A549 (cell line): Measurements from ENCODE around the gene CCL4. TPM values are rescaled to one million over a fixed set of nuclear protein-coding genes. Genes with fewer than 3 reads are reported as not detected.

Experiments used
- ATAC-seq, 2 experiments: fragments of 200-7000 bp in 1 of 2; fragments of >200 bp in 1 of 2; cut with Nextera tagmentation in 1 of 2; cut with Tn5 transposase in 1 of 2; 3 replicates each; pipeline versions ENCODE4 v1.8.0 to v1.9.1; 2018 to 2020; ENCODE audit warnings: mild to moderate bottlenecking in 1 of 2, moderate library complexity in 1 of 2
- CTCF ChIA-PET: fragments of 300-600 bp; sonication (Branson Sonifier 250); formaldehyde crosslinking; extraction: SDS; loops from one replicate; lab custom pipeline; 2021; ENCODE audit warnings: antibody characterized with exemption, inconsistent platforms; lab: Yijun Ruan, JAX
- POLR2A ChIA-PET: fragments of 350-600 bp; formaldehyde crosslinking; extraction: SDS; loops from one replicate; lab custom pipeline; 2021; ENCODE audit warnings: antibody characterized with exemption, inconsistent platforms; lab: Yijun Ruan, JAX
- DNase-seq, 2 experiments: peaks; one replicate each; pipeline versions ENCODE4 v3.0.0 to v3.0.0-alpha.2; 2011 to 2016; ENCODE audit warnings: low read depth in 1 of 2, low spot score in 1 of 2
- FAIRE-seq: peaks from 2 replicates; lab custom pipeline; 2011; peaks lifted over from hg19 to GRCh38; lab: Jason Lieb, UNC
- H3K27ac ChIP-seq, 2 experiments: fragments of >200 bp; sonication (Bioruptor Twin); formaldehyde crosslinking; 3 replicates each; pipeline ENCODE4 v1.5.1; 2016 to 2017
- H3K4me1 ChIP-seq: fragments of >200 bp; sonication (Bioruptor Twin); formaldehyde crosslinking; 3 replicates; pipeline ENCODE4 v1.6.1; 2016
- H3K4me2 ChIP-seq: fragments of >200 bp; sonication (Bioruptor Twin); formaldehyde crosslinking; 3 replicates; pipeline ENCODE4 v1.6.1; 2016
- H3K4me3 ChIP-seq: fragments of >200 bp; sonication (Bioruptor Twin); formaldehyde crosslinking; 3 replicates; pipeline ENCODE4 v1.5.1; 2016
- H3K9me3 ChIP-seq: fragments of >200 bp; sonication (Bioruptor Twin); formaldehyde crosslinking; 3 replicates; pipeline ENCODE4 v1.6.1; 2016
- CBX2 ChIP-seq: fragments of 200-600 bp; sonication (generic); IDR thresholded peaks from 2 replicates; pipeline ENCODE4 v1.6.1; 2016; ENCODE audit warnings: low read depth, mild to moderate bottlenecking, borderline replicate concordance
- CBX8 ChIP-seq: fragments of 200-600 bp; sonication (generic); IDR thresholded peaks from 2 replicates; pipeline ENCODE4 v1.6.1; 2016
- CEBPB ChIP-seq, 2 experiments: fragments of >200 bp in 1 of 2; sonication (Bioruptor Twin) in 1 of 2; formaldehyde crosslinking in 1 of 2; IDR thresholded peaks; 2 replicates each; pipeline ENCODE4 v1.6.1; 2012 to 2016
- CHD4 ChIP-seq: fragments of 200-600 bp; sonication (generic); IDR thresholded peaks from 2 replicates; pipeline ENCODE4 v1.6.1; 2016; ENCODE audit warnings: antibody characterized with exemption, mild to moderate bottlenecking, borderline replicate concordance
- EHF ChIP-seq: fragments of 250-450 bp; sonication (Bioruptor Pico); IDR thresholded peaks from 2 replicates; pipeline ENCODE4 v1.5.0; 2020; ENCODE audit warnings: mild to moderate bottlenecking
- ESRRA ChIP-seq: fragments of 150-350 bp; IDR thresholded peaks from 2 replicates; pipeline ENCODE4 v1.6.1; 2014; ENCODE audit warnings: mild to moderate bottlenecking, low read length, borderline replicate concordance
- FOXS1 ChIP-seq: fragments of 250-450 bp; sonication (Bioruptor Pico); IDR thresholded peaks from 2 replicates; pipeline ENCODE4 v1.5.0; 2020; ENCODE audit warnings: mild to moderate bottlenecking, moderate library complexity
- HDAC2 ChIP-seq: fragments of 200-600 bp; sonication (generic); IDR thresholded peaks from 2 replicates; pipeline ENCODE4 v1.6.1; 2016
- HES2 ChIP-seq: fragments of >200 bp; sonication (Bioruptor Twin); formaldehyde crosslinking; IDR thresholded peaks from 2 replicates; pipeline ENCODE4 v1.6.1; 2016
- HEYL ChIP-seq: fragments of 250-450 bp; sonication (Bioruptor Pico); IDR thresholded peaks from 2 replicates; pipeline ENCODE4 v1.8.0; 2021; ENCODE audit warnings: mild to moderate bottlenecking, moderate library complexity
- HMGXB4 ChIP-seq: fragments of 250-450 bp; sonication (Bioruptor Pico); IDR thresholded peaks from 2 replicates; pipeline ENCODE4 v1.5.0; 2021; ENCODE audit warnings: mild to moderate bottlenecking, moderate library complexity, borderline replicate concordance
- HOXB13 ChIP-seq: fragments of 250-450 bp; sonication (Bioruptor Pico); IDR thresholded peaks from 2 replicates; pipeline ENCODE4 v1.5.0; 2020; ENCODE audit warnings: low read depth, mild to moderate bottlenecking, moderate library complexity
- JUN ChIP-seq, 2 experiments: fragments of >200 bp; sonication (Bioruptor Twin); formaldehyde crosslinking; IDR thresholded peaks; 2 replicates in 1 of 2; 3 replicates in 1 of 2; pipeline ENCODE4 v1.6.1; 2016 to 2017
- JUNB ChIP-seq: fragments of >200 bp; sonication (Bioruptor Twin); formaldehyde crosslinking; IDR thresholded peaks from 2 replicates; pipeline ENCODE4 v1.6.1; 2016
- KDM1A ChIP-seq: fragments of 200-600 bp; sonication (generic); IDR thresholded peaks from 2 replicates; pipeline ENCODE4 v1.6.1; 2016; ENCODE audit warnings: low read depth, mild to moderate bottlenecking
- MAFK ChIP-seq: fragments of 450-650 bp; IDR thresholded peaks from 2 replicates; pipeline ENCODE4 v1.6.1; 2014; ENCODE audit not compliant: partially characterized antibody
- MAZ ChIP-seq: fragments of 150-350 bp; IDR thresholded peaks from 2 replicates; pipeline ENCODE4 v1.6.1; 2014; ENCODE audit warnings: antibody characterized with exemption, low read depth, low read length, borderline replicate concordance
- POLR2A ChIP-seq: IDR thresholded peaks from 2 replicates; pipeline ENCODE4 v1.6.1; 2012; ENCODE audit warnings: mild to moderate bottlenecking, low read length
- RAD21 ChIP-seq, 2 experiments: fragments of >200 bp in 1 of 2; sonication (Bioruptor Twin) in 1 of 2; formaldehyde crosslinking in 1 of 2; IDR thresholded peaks in 1 of 2; conservative IDR thresholded peaks in 1 of 2; 2 replicates in 1 of 2; 3 replicates in 1 of 2; pipeline ENCODE4 v1.6.1; 2012 to 2018; ENCODE audit warnings: inconsistent platforms in 1 of 2
- RCOR1 ChIP-seq: fragments of 150-350 bp; IDR thresholded peaks from 2 replicates; pipeline ENCODE4 v1.6.1; 2014; ENCODE audit warnings: antibody characterized with exemption, low read length, low read depth
- RFX5 ChIP-seq: fragments of 450-650 bp; IDR thresholded peaks from 2 replicates; pipeline ENCODE4 v1.7.1; 2014; ENCODE audit warnings: antibody characterized with exemption, mild to moderate bottlenecking, moderate library complexity
- RNF2 ChIP-seq: fragments of 200-600 bp; sonication (generic); IDR thresholded peaks from 2 replicates; pipeline ENCODE4 v1.6.1; 2016; ENCODE audit warnings: low read depth, mild to moderate bottlenecking, antibody characterized with exemption, moderate library complexity, borderline replicate concordance
- SMC3 ChIP-seq: fragments of >200 bp; sonication (Bioruptor Twin); formaldehyde crosslinking; IDR thresholded peaks from 3 replicates; pipeline ENCODE4 v1.6.1; 2018; ENCODE audit warnings: inconsistent platforms
- SREBF2 ChIP-seq: fragments of 450-650 bp; IDR thresholded peaks from 2 replicates; pipeline ENCODE4 v1.6.1; 2014; ENCODE audit warnings: mild to moderate bottlenecking, moderate library complexity
- TP53 ChIP-seq: fragments of 250-450 bp; sonication (Bioruptor Pico); IDR thresholded peaks from 2 replicates; pipeline ENCODE4 v1.5.0; 2021; ENCODE audit warnings: mild to moderate bottlenecking, moderate library complexity
- ZFP36 ChIP-seq: fragments of 450-650 bp; IDR thresholded peaks from 2 replicates; pipeline ENCODE4 v1.6.1; 2014; ENCODE audit warnings: borderline replicate concordance; ENCODE audit not compliant: partially characterized antibody
- ZSCAN20 ChIP-seq: fragments of 250-450 bp; sonication (Bioruptor Pico); IDR thresholded peaks from 2 replicates; pipeline ENCODE4 v1.8.0; 2022; ENCODE audit warnings: mild to moderate bottlenecking, moderate library complexity
- WGBS: methylation state at CpG from one replicate; pipeline ENCODE4 v1.1.6; 2017; ENCODE audit errors: missing lambda C conversion rate; 5-methylcytosine and 5-hydroxymethylcytosine counted together
- polyA plus RNA-seq, 4 experiments: library from polyadenylated mRNA; depleted of rRNA in 3 of 4; stranded (reverse); fragments of >200 nt; fragmentation: RNase III in 1 of 4; extraction: RNeasy Plus Mini Kit Qiagen cat#74134 plus additional on column Dnase treatment in 1 of 4; gene quantifications; 2 replicates in 3 of 4; 3 replicates in 1 of 4; pipeline ENCODE4 v1.2.3, GENCODE V29; 2011 to 2017
- TF ChIP-seq, protein P1 (sequence below): fragments of >200 bp; sonication (Bioruptor Twin); formaldehyde crosslinking; IDR thresholded peaks from 3 replicates; pipeline ENCODE4 v1.5.1; 2016
- TF ChIP-seq, protein P2 (sequence below): fragments of >200 bp; sonication (Bioruptor Twin); formaldehyde crosslinking; IDR thresholded peaks from 3 replicates; pipeline ENCODE4 v1.6.1; 2016

CCL4 gene
- polyA plus RNA-seq, 2 of the 4 experiments (the other 2 are of a cell fraction): not detected

DNA sequence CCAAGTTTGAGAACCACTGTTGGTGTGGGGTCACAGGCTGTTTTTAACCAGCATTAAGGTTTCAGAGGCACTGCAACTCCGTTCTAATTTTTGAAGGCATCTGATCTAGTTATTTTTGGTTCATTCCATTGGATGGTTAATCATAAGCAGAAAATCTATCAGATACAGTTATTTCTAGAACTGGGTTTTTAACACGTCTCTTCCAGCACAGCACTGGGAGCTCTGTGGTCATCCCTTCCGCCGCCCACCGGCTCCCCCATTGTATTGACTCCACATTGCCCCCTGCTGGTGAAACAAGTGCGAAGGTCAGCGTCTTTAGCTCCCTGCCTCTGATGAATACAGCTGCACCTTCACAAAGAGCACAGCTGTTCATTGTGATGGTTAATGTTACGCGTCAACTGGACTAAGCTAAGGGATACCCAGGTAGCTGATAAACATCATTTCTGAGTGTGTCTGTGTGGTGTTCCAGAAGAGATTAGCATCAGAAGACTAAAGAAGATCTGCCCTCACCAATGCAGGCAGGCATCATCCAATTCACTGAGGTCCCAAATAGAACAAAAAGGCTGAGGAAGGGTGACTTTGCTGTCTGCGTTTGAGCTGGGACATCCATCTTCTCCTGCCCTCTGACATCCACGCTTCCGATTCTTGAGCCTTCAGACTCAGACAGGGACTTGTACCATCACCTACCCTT, 31.1 kb upstream of the CCL4 start:
- TF ChIP-seq FOXS1 (CRISPR knock-in tag) (no peak), CBX2 (no peak), MAZ (no peak), TP53 (CRISPR knock-in tag) (no peak), CBX8 (no peak), CEBPB (IDR thresholded peaks at IDR 0.05) (no peak), MAFK (peak; percentile 38), HOXB13 (CRISPR knock-in tag) (no peak), HES2 (no peak), JUN (IDR thresholded peaks at IDR 0.05) (no peak), RFX5 (no peak), JUNB (no peak), RCOR1 (no peak), ESRRA (no peak), KDM1A (no peak), SMC3 (peak; percentile 57), ZSCAN20 (CRISPR knock-in tag) (no peak), RNF2 (no peak), CHD4 (no peak), SREBF2 (no peak), HEYL (no peak), RAD21 (conservative IDR thresholded peaks at IDR 0.05 in 1 of 2, IDR thresholded peaks at IDR 0.05 in 1 of 2) (peak; percentile 34 to 51; a peak in 2 of 5 replicates), POLR2A (no peak), HDAC2 (no peak), ZFP36 (no peak), HMGXB4 (CRISPR knock-in tag) (no peak), EHF (CRISPR knock-in tag) (no peak)
- TF ChIP-seq, protein P1, sequence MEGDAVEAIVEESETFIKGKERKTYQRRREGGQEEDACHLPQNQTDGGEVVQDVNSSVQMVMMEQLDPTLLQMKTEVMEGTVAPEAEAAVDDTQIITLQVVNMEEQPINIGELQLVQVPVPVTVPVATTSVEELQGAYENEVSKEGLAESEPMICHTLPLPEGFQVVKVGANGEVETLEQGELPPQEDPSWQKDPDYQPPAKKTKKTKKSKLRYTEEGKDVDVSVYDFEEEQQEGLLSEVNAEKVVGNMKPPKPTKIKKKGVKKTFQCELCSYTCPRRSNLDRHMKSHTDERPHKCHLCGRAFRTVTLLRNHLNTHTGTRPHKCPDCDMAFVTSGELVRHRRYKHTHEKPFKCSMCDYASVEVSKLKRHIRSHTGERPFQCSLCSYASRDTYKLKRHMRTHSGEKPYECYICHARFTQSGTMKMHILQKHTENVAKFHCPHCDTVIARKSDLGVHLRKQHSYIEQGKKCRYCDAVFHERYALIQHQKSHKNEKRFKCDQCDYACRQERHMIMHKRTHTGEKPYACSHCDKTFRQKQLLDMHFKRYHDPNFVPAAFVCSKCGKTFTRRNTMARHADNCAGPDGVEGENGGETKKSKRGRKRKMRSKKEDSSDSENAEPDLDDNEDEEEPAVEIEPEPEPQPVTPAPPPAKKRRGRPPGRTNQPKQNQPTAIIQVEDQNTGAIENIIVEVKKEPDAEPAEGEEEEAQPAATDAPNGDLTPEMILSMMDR: peak; percentile 70
- TF ChIP-seq, protein P2, sequence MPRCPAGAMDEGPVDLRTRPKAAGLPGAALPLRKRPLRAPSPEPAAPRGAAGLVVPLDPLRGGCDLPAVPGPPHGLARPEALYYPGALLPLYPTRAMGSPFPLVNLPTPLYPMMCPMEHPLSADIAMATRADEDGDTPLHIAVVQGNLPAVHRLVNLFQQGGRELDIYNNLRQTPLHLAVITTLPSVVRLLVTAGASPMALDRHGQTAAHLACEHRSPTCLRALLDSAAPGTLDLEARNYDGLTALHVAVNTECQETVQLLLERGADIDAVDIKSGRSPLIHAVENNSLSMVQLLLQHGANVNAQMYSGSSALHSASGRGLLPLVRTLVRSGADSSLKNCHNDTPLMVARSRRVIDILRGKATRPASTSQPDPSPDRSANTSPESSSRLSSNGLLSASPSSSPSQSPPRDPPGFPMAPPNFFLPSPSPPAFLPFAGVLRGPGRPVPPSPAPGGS: no peak
- Histone ChIP-seq H3K4me2 (no peak overlapping the region), H3K4me1 (no peaks in the 10 kb centered on the region), H3K9me3 (no peaks in the 10 kb centered on the region), H3K27ac (no peak overlapping the region), H3K4me3 (no peak overlapping the region)
- CTCF ChIA-PET: interaction anchor here (0.6 to 3.8 kb wide), 29 partner anchors 10 to 411 kb away, joined by 3 to 22 read pairs (median 4); partner anchors contain the start of genes CCL16, CCL18, CCL3 and CCL3L1
- no peak for FAIRE-seq
- whole genome bisulfite sequencing: 20% methylated on average over 12 of the region's 12 CpGs
- DNase-seq: peak; percentile 52 to 70
- POLR2A ChIA-PET: no interaction called here
- ATAC-seq: peak; percentile 73 to 93
